22Rv1 (cell line): Measurements from ENCODE around the gene SLC66A2.

Experiments
- H3K27ac ChIP-seq: fragments of 450-650 bp; 2 replicates; pipeline ENCODE4 v1.5.1; 2017
- ZFX ChIP-seq: fragments of 450-650 bp; IDR thresholded peaks from 2 replicates; pipeline ENCODE4 v1.6.1; 2017; ENCODE audit warnings: antibody characterized with exemption, borderline replicate concordance
- TF ChIP-seq, protein P1 (sequence below): fragments of 450-650 bp; IDR thresholded peaks from 2 replicates; pipeline ENCODE4 v1.5.1; 2017; ENCODE audit warnings: mild to moderate bottlenecking

SLC66A2 gene

DNA sequence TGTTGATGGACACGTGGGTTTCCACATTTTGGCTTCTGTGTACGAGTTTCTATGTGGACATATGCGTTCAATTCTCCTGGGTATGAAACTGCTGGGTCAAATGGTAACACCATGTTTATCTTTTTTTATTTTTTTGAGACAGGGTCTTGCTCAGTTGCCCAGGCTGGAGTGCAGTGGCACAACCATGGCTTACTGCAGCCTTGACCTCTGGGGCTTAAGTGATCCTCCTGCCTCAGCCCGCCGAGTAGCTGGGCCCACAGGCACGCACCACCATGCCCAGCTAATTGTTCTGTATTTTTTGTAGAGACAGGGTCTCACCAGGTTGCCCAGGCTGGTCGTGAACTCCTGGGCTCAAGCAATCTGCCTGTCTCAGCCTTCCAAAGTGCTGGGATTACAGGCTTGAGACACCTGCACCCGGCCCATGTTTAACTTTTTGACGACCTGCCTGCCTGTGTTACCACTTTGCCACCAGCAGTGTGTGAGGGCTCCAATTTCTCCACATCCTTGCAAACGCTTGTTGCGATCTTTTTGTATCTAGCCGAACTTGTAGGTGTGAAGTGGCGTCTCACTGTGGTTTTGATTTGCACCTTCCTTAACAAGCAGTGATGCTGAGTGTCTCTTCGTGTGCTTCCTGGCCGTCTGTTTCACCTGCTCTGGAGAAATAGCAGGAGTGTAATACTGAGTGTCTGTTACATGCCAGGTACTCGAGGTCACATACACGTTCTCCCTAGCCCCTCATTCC is 19.9 kb upstream of the SLC66A2 start:
- TF ChIP-seq ZFX, result no peak
- H3K27ac ChIP-seq, result no peak overlapping the region

DNA sequence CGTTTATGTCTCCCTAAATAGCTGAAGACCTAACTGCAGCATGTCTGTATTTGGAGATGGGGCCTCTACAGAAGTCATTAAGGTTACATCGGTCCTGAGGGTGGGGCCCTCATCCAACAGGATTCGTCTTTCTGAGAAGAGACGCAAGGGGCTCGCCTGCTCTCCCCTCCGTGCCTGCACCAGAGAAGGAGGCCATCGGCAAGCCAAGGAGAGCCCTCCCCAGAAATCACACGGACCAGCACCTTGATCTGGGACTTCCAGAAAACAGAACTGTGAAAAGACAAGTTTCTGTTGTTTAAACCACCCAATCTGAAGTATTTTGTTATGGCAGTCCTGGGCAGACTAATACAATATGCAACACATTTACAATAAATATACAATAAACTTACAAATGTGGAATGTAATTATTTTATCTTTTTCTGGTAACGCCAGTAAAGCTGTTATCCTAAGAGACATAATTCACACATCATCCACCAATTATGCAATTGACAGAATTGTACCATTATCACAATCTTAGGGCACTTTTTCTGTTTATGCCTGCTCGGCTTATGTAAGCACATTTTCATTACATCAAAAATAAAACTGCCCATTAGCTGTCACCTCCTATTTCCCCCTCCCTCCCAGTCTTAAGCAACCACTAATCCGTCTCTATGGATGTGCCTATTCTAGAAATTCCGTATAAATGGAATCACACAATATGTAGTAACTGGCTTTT is 19.1 kb upstream of the SLC66A2 start:
- H3K27ac ChIP-seq, result no peak overlapping the region
- no peak for TF ChIP-seq ZFX
- TF ChIP-seq, protein P1, sequence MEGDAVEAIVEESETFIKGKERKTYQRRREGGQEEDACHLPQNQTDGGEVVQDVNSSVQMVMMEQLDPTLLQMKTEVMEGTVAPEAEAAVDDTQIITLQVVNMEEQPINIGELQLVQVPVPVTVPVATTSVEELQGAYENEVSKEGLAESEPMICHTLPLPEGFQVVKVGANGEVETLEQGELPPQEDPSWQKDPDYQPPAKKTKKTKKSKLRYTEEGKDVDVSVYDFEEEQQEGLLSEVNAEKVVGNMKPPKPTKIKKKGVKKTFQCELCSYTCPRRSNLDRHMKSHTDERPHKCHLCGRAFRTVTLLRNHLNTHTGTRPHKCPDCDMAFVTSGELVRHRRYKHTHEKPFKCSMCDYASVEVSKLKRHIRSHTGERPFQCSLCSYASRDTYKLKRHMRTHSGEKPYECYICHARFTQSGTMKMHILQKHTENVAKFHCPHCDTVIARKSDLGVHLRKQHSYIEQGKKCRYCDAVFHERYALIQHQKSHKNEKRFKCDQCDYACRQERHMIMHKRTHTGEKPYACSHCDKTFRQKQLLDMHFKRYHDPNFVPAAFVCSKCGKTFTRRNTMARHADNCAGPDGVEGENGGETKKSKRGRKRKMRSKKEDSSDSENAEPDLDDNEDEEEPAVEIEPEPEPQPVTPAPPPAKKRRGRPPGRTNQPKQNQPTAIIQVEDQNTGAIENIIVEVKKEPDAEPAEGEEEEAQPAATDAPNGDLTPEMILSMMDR, result no peak

DNA sequence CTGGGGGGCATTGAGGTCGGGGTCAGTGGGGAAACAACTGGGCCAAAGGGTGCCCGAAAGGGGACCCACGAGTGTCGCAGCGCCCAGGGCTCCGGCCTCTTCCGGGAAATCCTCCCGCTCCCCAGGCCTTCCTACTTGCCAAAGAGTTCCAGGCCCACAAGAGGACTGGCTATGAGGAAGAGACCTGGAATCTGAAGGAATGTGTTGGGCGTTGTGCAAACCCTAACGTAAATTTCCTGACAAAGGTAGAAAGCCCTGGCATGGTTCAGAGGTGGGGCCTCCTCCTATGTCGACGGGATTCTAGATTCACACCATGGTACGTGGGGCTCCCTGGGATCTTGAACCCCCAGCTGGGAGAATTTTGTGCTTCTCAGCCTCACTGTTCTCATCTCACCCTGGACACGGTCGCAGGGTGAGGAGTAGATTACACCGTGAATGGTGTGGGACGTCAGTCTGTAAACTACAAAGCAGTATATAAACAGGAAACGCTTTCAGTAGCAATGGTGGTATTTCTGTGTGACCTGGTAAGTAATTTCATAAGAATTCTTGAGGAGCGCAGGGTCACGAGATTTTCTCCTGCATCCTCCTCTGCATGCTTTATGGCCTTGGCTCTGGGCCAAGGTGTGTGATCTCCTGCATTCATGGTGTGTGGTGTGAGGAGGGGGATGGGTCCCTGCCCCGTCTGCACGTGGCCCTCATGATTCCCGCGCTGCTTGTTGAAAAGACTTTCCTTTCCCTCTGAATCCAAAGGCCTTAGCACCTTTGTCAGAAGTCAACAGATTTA is 13.9 kb upstream of the SLC66A2 start:
- peak overlapping the region; percentile 84 for H3K27ac ChIP-seq
- TF ChIP-seq, protein P1, result no peak
- no peak for TF ChIP-seq ZFX

DNA sequence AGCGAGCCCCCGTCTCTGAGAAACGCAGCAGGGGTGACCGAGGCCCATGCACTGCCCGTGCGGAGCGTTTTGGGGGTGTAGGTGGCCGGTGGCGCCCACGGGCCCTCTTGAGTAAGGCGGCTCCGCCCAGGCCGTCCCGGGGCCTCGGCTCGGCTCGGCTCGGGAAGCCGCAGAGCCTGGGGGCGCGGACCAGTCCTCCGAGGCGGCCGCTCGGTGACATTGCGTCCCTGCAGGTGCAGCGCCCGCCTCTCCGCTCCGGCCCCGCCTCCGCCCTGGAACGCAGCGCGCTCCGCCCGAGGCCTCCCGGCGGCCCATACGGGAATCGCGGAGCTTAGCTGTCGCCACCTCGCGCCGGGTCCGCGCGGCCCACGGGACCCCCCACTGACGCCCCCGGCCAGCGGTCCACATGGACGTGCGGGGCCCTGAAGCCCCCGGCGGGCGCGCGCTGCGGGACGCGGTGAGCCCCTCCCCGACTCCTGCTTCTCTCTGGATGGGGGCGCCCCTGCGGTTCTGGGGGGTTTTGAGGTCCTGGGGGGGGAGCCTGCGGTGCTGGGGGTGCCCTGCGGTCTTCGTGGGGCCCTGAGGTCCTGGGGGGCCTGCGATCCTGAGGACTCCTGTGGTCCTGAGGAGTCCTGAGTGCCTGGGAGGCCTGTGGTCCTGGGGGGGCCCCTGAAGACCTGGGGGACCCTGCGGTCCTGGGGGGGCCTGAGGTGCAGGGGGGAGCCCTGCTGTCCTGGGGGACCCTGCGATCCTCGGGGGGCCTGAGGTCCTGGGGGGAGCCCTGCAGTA is 13.1 kb upstream of the SLC66A2 start, which contains the start of gene HSBP1L1:
Gene HSBP1L1, plus strand, starts transcription at position 314 of the 789 bp plus-strand sequence. Its CDS starts 93 bp downstream, at position 407.
- H3K27ac ChIP-seq, result peak within 1 kb of the TSS; percentile 84
- TF ChIP-seq, protein P1, result peak; percentile 54
- no peak for TF ChIP-seq ZFX

DNA sequence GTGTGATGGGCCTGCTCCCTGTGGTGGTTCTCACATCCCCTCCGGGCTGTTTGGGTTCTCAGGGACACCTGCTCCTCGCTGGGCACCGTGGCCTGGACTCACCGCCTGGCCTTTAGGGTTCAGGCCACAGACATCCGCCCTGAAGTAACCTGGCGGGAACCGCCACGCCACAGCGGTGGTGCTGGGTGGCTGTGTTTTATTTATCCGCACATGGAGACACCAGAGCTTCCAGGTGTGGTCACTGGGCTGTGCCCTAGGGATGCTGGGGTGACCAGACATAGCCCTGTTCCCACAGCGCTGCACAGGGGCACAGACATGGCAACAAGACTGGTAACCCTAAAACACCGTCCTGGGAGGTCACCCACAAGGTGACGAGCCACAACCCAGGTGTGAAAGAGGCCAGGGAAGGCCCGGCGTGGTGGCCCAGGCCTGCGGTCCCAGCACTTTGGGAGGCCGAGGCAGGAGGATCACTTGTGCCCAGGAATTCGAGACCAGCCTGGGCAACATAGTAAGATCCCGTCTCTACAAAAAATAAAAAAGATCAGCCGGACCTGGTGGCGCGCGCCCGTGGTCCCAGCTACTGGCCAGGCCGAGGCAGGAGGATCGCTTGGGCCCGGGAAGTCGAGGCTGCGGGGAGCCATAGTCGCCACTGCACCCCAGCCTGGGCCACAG is 12.3 kb upstream of the SLC66A2 start:
- H3K27ac ChIP-seq, result peak overlapping the region; percentile 84
- no peak for TF ChIP-seq ZFX
- TF ChIP-seq, protein P1, result no peak

DNA sequence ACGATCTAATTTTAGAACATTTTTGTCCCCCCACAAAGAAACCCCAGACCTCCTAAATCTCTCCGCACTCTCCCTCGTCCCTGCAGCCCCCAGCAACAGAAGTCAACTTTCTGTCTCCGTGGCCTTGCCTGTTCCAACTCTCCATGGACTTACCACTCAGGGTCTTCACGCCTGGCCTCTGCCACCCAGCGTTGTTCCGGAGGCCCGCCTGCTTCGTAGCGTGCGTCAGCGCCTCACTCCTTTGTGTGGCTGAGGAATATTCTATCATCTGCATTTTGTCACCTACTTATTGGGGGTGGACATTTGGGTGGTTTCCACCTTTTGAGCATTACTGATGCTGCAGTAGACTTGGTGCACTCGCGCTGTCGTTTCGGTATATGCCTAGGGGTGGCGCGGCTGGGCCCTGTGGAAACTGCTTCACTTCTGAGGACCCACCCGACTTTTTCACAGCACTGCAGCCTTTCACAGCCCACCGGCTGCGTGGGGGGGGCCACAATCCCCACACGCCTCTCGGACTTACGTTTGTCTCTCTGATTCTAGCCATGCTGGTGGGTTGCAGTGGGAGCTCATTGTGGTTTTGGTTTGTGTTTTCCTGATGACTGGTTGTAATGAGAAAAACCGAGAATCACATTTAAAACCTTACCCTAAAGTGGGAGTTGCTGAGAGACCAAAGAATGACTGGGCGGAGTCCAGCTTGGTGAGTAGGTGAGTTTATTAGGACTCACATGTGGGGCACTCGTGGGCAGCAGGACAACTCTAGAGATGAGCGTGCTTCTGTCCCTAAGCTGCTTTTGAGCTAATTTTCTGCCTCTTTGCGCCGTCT is 11.6 kb upstream of the SLC66A2 start:
- no peak for TF ChIP-seq ZFX
- TF ChIP-seq, protein P1, result no peak
- H3K27ac ChIP-seq, result no peak overlapping the region
